ENCODE results near the gene TSPAN32.
"Not testable (repeated sequence)": the region's sequence is repeated elsewhere in the genome, so short reads cannot be mapped to it uniquely, and the experiment has no call there.

TSPAN32 gene

GRCh38 chr11:2331404-2331803 lies 29.6 kb downstream of the TSPAN32 start:
- no peaks in the 10 kb centered on the region for H3K27me3 ChIP-seq (ENCODE audit: insufficient read depth, poor library complexity, severe bottlenecking)
- no peak overlapping the region for H3K27ac ChIP-seq (replicated peaks)
- no peak overlapping the region for H3K4me3 ChIP-seq (replicated peaks; ENCODE audit: insufficient read depth, low read length)
- no peak for TF ChIP-seq CTCF (IDR thresholded peaks at IDR 0.05; ENCODE audit: insufficient read depth, low read length)
- no peak for TF ChIP-seq SPI1 (IDR thresholded peaks at IDR 0.05; ENCODE audit: borderline replicate concordance, low read depth)
- TF ChIP-seq REST (IDR thresholded peaks at IDR 0.05; ENCODE audit: insufficient replicate concordance, low read depth) = no peak
- TF ChIP-seq GABPA (IDR thresholded peaks at IDR 0.05; ENCODE audit: low read depth) = no peak
- TF ChIP-seq POLR2AphosphoS5 (IDR thresholded peaks at IDR 0.05; ENCODE audit: low read depth) = no peak
- no peak for DNase-seq (ENCODE audit: low read depth in 1 of 2, low spot score in 1 of 2)

GRCh38 chr11:2332569-2332968 lies 30.8 kb downstream of the TSPAN32 start:
- H3K27ac ChIP-seq (replicated peaks); H3K4me3 ChIP-seq (replicated peaks; ENCODE audit: insufficient read depth, low read length); H3K27me3 ChIP-seq (ENCODE audit: insufficient read depth, poor library complexity, severe bottlenecking); DNase-seq (ENCODE audit: low read depth in 1 of 2, low spot score in 1 of 2): not testable (repeated sequence)

GRCh38 chr11:2333486-2334205 lies 31.8 kb downstream of the TSPAN32 start:
- not testable (repeated sequence) for H3K27me3 ChIP-seq (ENCODE audit: insufficient read depth, poor library complexity, severe bottlenecking); DNase-seq (ENCODE audit: low read depth in 1 of 2, low spot score in 1 of 2); H3K27ac ChIP-seq (replicated peaks); H3K4me3 ChIP-seq (replicated peaks; ENCODE audit: insufficient read depth, low read length)

- H3K4me3 ChIP-seq (replicated peaks; ENCODE audit: insufficient read depth, low read length); H3K27me3 ChIP-seq (ENCODE audit: insufficient read depth, poor library complexity, severe bottlenecking); DNase-seq (ENCODE audit: low read depth in 1 of 2, low spot score in 1 of 2); H3K27ac ChIP-seq (replicated peaks): not testable (repeated sequence)
These were observed 33.5 kb downstream of the TSPAN32 start for GRCh38 chr11:2335286-2335685.

- H3K27me3 ChIP-seq (ENCODE audit: insufficient read depth, poor library complexity, severe bottlenecking); DNase-seq (ENCODE audit: low read depth in 1 of 2, low spot score in 1 of 2); H3K27ac ChIP-seq (replicated peaks); H3K4me3 ChIP-seq (replicated peaks; ENCODE audit: insufficient read depth, low read length): not testable (repeated sequence)
These were observed 36.9 kb downstream of the TSPAN32 start for GRCh38 chr11:2338760-2339159.

GRCh38 chr11:2342557-2342956 lies 40.7 kb downstream of the TSPAN32 start:
- no peak for DNase-seq (ENCODE audit: low read depth in 1 of 2, low spot score in 1 of 2)
- H3K27ac ChIP-seq (replicated peaks) = no peak overlapping the region
- H3K27me3 ChIP-seq (ENCODE audit: insufficient read depth, poor library complexity, severe bottlenecking) = peaks cover 5% of the 10 kb centered on the region
- H3K4me3 ChIP-seq (replicated peaks; ENCODE audit: insufficient read depth, low read length) = no peak overlapping the region
- TF ChIP-seq GABPA (IDR thresholded peaks at IDR 0.05; ENCODE audit: low read depth) (no peak), SPI1 (IDR thresholded peaks at IDR 0.05; ENCODE audit: borderline replicate concordance, low read depth) (no peak), POLR2AphosphoS5 (IDR thresholded peaks at IDR 0.05; ENCODE audit: low read depth) (no peak), CTCF (IDR thresholded peaks at IDR 0.05; ENCODE audit: insufficient read depth, low read length) (no peak), REST (IDR thresholded peaks at IDR 0.05; ENCODE audit: insufficient replicate concordance, low read depth) (no peak)
